GM10248 (cell line): ENCODE measurements around the gene CSN1S1.
"Not testable (repeated sequence)": the region's sequence is repeated elsewhere in the genome, so short reads cannot be mapped to it uniquely, and the experiment has no call there.

Experiments
- CTCF ChIA-PET: fragments of 300-600 bp; sonication (Branson Sonifier 250); formaldehyde crosslinking; extraction: SDS; loops from one replicate; lab custom pipeline; 2021; ENCODE audit warnings: antibody characterized with exemption; lab: Yijun Ruan, JAX
- POLR2A ChIA-PET: fragments of 350-650 bp; sonication (Branson Sonifier 250); formaldehyde crosslinking; extraction: SDS; loops from one replicate; lab custom pipeline; 2020; ENCODE audit warnings: antibody characterized with exemption; lab: Yijun Ruan, JAX
- DNase-seq: peaks from one replicate; pipeline ENCODE4 v3.0.0; 2012; ENCODE audit errors: extremely low spot score
- TF ChIP-seq, protein P1 (sequence below): IDR thresholded peaks from 2 replicates; pipeline ENCODE4 v1.5.1; 2012; ENCODE audit warnings: mild to moderate bottlenecking, low read depth; ENCODE audit errors: extremely low read depth, missing control alignments, control extremely low read depth

Gene CSN1S1

DNA sequence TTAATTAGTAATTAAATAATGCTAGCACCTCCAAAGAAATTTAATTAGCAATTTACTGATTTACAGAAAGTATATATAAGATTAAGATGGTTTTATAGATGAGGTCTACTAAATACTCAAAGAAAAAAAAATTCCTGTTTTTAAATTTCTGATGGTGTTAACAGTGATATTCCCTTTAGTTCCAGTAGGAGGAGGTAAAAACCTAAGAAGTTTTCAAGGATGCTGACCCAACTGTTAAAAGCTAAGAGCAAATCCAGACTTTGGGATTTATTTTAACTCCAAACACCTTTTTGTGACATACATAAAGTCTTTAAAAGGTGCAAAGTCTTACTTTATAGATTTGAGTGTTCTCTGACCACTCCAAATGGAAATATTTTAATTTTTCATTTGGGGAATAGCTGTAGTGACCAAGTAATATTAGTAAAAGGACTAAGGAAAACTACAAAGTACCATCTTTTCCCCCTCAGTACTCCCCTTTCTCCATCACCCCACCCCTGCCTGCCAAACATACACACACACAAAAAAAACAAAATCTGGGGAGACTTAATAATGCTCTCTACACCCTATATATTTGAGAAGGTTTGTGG lies 34.2 kb upstream of the CSN1S1 start:
- no peak for DNase-seq
- ChIA-PET POLR2A (no interaction called here), CTCF (interaction anchor here (0.9 kb wide), 1 partner anchor 287 kb away, joined by 7 read pairs; no protein-coding TSS in a partner anchor)
- TF ChIP-seq, protein P1, sequence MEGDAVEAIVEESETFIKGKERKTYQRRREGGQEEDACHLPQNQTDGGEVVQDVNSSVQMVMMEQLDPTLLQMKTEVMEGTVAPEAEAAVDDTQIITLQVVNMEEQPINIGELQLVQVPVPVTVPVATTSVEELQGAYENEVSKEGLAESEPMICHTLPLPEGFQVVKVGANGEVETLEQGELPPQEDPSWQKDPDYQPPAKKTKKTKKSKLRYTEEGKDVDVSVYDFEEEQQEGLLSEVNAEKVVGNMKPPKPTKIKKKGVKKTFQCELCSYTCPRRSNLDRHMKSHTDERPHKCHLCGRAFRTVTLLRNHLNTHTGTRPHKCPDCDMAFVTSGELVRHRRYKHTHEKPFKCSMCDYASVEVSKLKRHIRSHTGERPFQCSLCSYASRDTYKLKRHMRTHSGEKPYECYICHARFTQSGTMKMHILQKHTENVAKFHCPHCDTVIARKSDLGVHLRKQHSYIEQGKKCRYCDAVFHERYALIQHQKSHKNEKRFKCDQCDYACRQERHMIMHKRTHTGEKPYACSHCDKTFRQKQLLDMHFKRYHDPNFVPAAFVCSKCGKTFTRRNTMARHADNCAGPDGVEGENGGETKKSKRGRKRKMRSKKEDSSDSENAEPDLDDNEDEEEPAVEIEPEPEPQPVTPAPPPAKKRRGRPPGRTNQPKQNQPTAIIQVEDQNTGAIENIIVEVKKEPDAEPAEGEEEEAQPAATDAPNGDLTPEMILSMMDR = peak; percentile 33

DNA sequence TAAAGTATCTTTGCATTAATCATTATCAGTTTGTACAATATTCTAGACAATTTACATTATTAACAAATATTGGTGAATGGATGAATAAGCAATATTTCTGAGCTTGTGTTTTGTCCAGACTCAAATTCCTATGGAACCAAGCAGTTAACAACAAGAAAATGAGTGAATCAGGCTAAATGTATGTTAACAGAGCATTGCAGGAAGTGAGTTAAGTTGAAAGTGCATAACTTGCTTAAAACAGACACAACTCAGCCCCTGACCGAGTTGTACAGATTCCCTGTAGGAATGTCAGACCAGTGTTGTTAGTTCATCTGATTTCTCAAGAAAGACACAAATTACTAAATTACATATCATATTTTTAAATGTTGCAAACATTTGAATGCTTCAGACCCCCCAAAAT lies 23.7 kb upstream of the CSN1S1 start:
- POLR2A ChIA-PET = no interaction called here
- CTCF ChIA-PET = no interaction called here
- TF ChIP-seq, protein P1 = no peak
- no peak for DNase-seq

DNA sequence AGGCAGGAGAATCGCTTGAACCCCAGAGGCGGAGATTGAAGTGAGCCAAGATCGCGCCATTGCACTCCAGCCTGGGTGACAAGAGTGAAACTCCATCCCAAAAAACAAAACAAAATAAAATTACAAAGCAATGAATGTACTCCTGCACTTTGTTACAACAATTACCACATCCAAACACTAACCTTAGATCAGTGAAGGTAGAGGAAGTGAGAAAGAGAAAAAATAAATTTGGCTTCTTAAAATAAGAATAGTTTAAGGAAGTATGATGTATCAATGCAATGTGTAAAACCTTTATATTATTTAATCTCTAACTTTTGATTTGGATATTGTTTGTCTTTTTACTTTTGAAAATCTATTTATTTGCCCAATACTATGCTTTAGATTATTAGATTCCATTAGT lies 21.7 kb upstream of the CSN1S1 start:
- CTCF ChIA-PET = no interaction called here
- DNase-seq = no peak
- TF ChIP-seq, protein P1 = no peak
- POLR2A ChIA-PET = no interaction called here

DNA sequence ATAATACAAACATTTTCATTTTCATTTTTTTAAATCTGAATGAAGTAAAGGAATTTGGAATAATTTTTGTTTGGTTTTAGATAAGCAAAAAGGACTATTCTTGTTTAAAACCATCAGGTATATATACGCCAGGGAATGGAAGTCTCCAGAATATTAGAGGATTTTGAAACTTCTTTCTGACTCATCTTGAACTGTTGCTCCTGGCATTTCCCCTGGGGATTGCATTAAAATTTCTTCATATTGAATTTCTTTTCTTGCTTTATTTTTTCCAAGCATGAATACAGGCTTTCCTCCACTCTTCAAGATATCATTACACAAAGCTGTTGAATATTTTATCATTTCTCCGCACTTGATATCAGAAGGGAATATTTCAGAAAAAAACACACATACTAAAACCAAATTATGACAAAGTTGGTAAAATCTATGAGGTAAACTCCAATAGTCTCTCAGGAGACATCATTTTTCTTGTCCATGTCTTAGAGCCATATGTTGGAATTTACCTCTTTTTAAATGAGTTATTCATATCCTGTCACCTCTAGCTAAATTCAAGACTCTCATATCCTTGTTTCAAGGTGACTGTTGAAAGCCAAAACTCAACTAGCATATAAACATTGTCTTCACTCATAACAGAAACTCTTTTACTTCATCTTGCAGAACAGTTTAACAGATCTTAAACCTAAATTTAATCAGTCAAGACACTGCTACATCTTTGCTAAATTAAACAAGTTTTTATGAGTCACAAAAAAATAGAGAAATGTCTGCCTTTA lies 20.7 kb upstream of the CSN1S1 start:
- ChIA-PET CTCF (no interaction called here), POLR2A (no interaction called here)
- DNase-seq = peak; percentile 15
- TF ChIP-seq, protein P1 = no peak

DNA sequence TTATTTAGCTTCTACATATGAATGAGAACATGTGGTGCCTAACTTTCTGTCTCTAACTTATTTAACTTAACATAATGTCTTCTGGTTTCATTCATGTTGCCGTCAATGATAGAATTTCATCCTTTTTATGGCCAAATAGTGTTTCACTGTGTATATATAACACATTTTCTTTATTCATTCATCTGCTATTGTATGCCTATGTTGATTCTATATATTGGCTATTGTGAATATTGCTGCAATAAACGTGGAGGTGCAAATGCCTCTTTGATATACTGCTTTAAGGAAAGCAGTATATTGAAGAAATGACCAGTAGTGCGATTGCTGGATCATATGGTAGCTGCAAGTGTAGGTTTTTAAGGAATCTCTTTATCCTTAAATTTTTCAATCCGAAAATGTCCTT lies 10.0 kb upstream of the CSN1S1 start:
- CTCF ChIA-PET = no interaction called here
- no peak for DNase-seq
- TF ChIP-seq, protein P1 = no peak
- POLR2A ChIA-PET = no interaction called here

DNA sequence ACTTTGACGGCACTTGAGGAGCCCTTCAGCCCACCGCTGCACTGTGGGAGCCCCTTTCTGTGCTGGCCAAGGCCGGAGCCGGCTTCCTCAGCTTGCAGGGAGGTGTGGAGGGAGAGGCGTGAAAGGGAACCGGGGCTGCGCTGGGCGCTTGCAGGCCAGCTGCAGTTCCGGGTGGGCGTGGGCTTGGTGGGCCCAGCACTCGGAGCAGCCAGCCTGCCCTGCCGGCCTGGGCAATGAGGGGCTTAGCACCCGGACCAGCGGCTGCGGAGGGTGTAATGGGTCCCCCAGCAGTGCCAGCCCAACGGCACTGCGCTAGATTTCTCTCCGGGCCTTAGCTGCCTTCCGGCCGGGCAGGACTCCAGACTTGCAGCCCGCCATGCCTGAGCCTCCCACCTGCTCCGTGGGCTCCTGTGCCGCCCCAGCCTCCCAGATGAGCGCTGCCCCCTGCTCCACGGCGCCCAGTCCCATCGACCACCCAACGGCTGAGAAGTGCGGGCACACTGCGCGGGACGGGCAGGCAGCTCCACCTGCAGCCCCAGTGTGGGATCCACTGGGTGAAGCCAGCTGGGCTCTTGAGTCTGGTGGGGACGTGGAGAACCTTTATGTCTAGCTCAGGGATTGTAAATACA lies 7.0 kb upstream of the CSN1S1 start:
- CTCF ChIA-PET, POLR2A ChIA-PET, DNase-seq: not testable (repeated sequence)

DNA sequence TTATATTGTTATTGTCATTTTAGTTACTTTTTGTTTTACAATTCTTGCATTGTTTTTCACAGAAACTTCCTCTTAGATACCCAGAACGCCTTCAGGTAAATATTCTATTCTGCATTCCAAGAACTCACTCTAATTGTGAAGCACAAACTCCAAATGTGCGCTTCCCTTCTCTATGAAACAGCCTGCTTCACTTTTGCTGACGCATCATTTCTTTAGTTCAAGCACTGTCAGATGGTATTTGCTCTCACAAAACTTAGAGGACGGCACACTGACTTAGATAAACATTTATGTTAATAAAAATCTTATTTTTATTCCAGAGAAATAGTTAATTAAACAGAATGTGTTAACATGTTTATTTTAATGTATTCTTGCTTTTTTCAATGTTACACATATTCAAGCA lies 3.3 kb downstream of the CSN1S1 start:
- ChIA-PET CTCF (no interaction called here), POLR2A (no interaction called here)
- TF ChIP-seq, protein P1 = no peak
- no peak for DNase-seq
